ENCODE measurements around the gene SSPN.

DNA sequence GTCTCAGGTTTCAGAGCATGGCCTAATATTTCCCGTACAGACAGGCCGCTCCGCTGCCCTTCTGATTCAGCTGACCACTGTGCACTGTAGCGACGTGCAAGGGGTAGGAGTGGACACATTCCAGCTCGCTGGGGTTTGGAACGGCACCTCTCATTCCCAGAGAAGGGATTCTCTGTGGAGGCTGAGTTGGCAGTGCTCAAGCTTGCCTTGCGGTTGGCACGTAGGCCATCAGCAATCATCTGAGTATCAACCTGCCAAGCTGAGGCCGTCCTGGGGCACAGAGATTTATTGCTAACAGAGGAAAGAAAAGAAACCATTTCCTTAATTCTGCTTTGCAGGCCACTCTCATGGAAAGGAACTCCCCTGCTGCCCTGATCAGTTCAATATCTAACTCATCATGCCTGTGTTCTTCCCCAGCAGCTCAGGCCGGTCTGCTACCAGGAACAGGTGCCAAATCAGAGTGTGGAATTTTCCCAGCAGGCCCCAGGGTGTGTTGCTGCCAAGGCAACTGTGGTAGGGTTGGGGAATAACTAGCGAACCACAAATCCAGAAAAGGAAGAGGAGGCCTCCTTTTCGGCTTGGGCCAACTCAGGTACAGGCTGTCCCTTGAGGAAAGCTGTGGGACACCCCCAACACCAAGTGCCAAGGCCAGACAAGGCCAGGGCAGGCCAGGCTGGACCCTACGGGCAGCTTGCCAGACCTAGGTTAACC, 92.5 kb downstream of the SSPN start:
- TF ChIP-seq, protein P1, sequence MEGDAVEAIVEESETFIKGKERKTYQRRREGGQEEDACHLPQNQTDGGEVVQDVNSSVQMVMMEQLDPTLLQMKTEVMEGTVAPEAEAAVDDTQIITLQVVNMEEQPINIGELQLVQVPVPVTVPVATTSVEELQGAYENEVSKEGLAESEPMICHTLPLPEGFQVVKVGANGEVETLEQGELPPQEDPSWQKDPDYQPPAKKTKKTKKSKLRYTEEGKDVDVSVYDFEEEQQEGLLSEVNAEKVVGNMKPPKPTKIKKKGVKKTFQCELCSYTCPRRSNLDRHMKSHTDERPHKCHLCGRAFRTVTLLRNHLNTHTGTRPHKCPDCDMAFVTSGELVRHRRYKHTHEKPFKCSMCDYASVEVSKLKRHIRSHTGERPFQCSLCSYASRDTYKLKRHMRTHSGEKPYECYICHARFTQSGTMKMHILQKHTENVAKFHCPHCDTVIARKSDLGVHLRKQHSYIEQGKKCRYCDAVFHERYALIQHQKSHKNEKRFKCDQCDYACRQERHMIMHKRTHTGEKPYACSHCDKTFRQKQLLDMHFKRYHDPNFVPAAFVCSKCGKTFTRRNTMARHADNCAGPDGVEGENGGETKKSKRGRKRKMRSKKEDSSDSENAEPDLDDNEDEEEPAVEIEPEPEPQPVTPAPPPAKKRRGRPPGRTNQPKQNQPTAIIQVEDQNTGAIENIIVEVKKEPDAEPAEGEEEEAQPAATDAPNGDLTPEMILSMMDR (IDR thresholded peaks at IDR 0.05), result no peak
- no peak for TF ChIP-seq POLR2A (IDR thresholded peaks at IDR 0.05)
- no peak for TF ChIP-seq POLR2AphosphoS5 (IDR thresholded peaks at IDR 0.05; ENCODE audit: insufficient read depth in 1 of 2, low read depth in 1 of 2)
